ENCODE measurements around the gene C11orf97.
"Not testable (repeated sequence)": the region's sequence is repeated elsewhere in the genome, so short reads cannot be mapped to it uniquely, and the experiment has no call there.

The C11orf97 gene

GRCh38 chr11:94558468-94558867, 46.2 kb downstream of the C11orf97 start:
- no peak for DNase-seq

- no peak for DNase-seq
These were observed 46.7 kb downstream of the C11orf97 start for GRCh38 chr11:94558932-94559331.

DNA sequence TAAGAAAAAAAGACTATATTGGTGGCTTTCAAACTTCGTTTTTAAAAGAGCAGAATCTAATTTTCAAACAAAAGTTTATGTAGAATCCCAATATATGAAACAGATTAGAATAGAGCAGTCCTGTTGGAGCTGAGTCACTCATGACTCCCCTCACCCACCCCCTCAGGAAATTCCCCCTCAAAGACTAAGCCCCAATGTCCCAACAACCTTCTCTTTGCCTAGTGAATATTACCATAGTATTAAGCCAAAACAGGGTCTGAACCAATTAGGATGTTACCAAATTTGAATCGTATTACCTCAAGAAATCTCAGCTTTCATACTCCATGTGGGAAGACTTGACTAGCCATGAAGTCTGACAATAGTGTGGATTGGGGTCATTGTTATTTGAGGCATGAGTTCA, 47.1 kb downstream of the C11orf97 start:
- DNase-seq: no peak

GRCh38 chr11:94560834-94561233, 48.6 kb downstream of the C11orf97 start:
- no peak for DNase-seq

- no peak for DNase-seq
These were observed 51.1 kb downstream of the C11orf97 start for GRCh38 chr11:94563176-94563847.

- no peak for DNase-seq
These were observed 51.7 kb downstream of the C11orf97 start for GRCh38 chr11:94563848-94564467.

DNA sequence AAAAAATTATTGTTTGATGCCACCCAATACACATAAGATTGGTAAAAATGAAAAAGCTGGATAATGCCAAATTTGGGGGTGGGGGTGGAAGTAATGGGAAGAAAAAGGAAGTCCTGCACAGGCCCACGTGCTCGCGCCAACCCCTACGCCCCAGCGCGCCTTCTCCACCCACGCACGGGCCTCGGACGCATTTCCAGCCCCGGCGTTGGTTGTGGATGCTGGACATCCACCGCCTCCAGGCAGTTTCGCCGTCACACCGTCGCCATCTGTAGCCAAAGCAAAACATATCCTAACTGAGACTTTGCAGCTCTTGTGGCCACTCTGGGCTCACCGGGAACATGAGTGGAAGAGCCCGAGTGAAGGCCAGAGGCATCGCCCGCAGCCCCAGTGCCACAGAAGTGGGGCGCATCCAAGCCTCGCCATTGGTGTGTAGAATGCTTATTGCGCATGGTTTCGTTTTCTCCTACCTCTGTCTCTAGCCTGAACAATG, 55.0 kb downstream of the C11orf97 start, which contains the start of gene PIWIL4:
Gene PIWIL4 (plus strand): TSS at position 188 of the 490 bp plus-strand sequence. CDS start 151 bp downstream, at position 339.
- no peak for DNase-seq

DNA sequence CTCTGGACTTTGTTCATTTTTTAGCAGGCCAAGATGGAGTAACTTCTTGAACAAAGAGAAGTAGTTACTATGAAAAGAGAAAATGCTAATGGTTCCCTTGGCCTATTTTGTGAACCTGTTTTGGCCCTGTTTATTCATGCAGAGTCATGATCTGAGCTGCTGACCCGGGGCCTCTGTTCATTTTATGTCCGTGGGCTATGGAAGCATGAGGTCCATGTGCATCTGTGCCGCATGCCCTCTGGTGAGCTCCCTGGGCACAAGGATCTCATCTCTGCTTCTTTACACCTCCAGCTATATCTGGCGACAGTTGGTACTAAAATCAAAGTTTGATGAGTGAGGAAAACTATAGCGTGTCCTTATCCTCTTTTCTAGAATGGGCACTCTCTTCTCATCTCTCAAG, 55.9 kb downstream of the C11orf97 start:
- DNase-seq: no peak

DNA sequence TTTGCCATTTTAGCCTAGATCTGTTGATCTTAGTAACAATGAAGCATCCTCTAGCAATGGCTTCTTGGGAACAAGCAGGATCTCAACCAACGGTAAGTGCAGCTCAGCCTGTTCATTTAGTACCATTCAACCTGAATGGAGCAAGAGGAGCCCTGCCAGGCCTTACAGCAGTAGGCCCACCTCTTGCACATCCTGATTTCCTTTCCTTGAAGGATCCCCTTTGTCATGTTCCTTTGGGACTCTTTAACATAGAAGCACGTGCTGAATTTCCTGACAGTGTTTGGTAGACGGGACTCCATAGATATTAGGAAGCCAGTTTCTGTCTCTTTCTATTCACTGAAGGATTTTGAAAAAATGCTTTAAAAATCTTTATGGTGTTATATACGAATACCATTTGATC, 56.5 kb downstream of the C11orf97 start:
- DNase-seq: no peak

DNA sequence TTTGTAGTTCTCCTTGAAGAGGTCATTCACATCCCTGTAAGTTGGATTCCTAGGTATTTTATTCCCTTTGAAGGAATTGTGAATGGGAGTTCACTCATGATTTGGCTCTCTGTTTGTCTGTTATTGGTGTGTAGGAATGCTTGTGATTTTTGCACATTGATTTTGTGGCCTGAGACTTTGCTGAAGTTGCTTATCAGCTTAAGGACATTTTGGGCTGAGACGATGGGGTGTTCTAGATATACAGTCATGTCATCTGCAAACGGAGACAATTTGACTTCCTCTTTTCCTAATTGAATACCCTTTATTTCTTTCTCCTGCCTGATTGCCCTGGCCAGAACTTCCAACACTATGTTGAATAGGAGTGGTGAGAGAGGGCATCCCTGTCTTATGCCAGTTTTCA, 60.7 kb downstream of the C11orf97 start:
- not testable (repeated sequence) for DNase-seq

GRCh38 chr11:94574193-94574961, 62.1 kb downstream of the C11orf97 start:
- no peak for DNase-seq

DNA sequence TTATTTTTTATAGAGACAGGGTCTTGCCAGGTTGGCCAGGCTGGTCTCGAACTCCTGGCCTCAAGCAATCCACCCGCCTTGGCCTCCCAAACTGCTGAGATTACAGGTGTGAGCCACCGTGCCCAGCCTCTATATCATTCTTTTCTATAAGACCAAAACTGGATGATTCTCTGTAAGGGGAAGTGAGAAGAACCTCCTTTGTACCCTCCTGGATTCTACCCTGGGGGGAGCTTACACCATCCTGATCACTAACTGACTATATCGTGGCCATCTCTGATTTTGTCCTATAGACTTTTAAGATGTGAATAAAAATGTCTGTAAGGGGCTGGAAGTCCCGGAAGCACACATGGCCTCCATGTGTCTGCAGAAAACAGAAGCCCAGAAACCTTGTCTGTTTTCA, 64.0 kb downstream of the C11orf97 start:
- no peak for DNase-seq

GRCh38 chr11:94577841-94578240, 65.6 kb downstream of the C11orf97 start:
- no peak for DNase-seq

Measured in stimulated activated CD4-positive, alpha-beta T cell treated with anti-CD3 and anti-CD28 coated beads, Interleukin-4, amount 100 ng/mL, for 24 hours (primary cell).